ENCODE results near the gene REG1A.

REG1A gene

DNA sequence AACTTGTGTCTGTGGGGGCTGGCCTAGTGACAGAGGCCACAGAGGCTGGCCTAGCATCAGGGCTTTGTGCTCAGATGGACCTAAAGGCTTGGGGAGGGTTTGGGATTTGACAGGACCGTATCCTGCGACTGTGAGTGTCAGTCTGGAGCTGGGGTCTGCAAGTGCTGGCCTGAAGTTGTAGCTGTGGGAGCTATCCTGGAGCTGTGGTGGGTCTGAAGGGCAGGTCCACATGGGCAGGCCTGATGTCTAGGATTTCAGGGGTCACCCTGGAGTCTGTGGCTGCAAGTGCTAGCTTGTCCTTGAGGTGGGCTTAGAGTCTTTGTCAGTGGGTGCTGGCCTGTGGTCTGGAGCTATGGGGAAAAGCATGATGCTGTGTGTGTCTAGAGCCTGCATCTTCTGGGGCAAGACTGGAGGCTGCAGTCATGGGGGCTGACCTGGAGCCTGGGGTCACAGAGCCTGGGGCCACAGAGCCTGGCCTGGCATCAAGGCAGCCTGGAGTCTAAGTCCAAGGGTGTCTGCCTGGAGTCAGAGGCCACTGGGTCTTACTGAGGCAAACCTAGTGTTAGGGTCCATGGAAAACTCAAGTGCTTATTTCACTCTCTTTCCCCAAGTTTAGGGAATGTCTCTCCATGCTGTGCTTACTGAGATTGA, 35.7 kb downstream of the REG1A start:
- no peak overlapping the region for H2AFZ ChIP-seq (ENCODE audit: low read length)
- H3K79me2 ChIP-seq (ENCODE audit: insufficient read depth, low read length) = no peaks in the 10 kb centered on the region
- H3K9me3 ChIP-seq (ENCODE audit: insufficient read depth, low read depth, low read length) = no peaks in the 10 kb centered on the region; the same call in 1 of the 2 replicates
- no peak overlapping the region for H3K9ac ChIP-seq (ENCODE audit: low read depth, low read length, poor library complexity, severe bottlenecking)
- no peak overlapping the region for H3K4me2 ChIP-seq (ENCODE audit: low read depth, low read length, poor library complexity, severe bottlenecking)
- no peak overlapping the region for H3K4me3 ChIP-seq (ENCODE audit: low read length, poor library complexity, severe bottlenecking)
- no peaks in the 10 kb centered on the region for H4K20me1 ChIP-seq (ENCODE audit: insufficient read depth, low read length, poor library complexity, severe bottlenecking)
- no peaks in the 10 kb centered on the region for H3K9me2 ChIP-seq (replicated peaks; ENCODE audit: low read depth, low read length)
- no peaks in the 10 kb centered on the region for H3K27me3 ChIP-seq (ENCODE audit: insufficient read depth, low read length, poor library complexity, severe bottlenecking)
- no peaks in the 10 kb centered on the region for H3K4me1 ChIP-seq (ENCODE audit: insufficient read depth, low read length, poor library complexity, severe bottlenecking)
- H3K36me3 ChIP-seq (ENCODE audit: insufficient read depth, low read length) = no peaks in the 10 kb centered on the region
- no peak for TF ChIP-seq EZH2phosphoT487 (IDR thresholded peaks at IDR 0.05; ENCODE audit: borderline replicate concordance)
- TF ChIP-seq, protein P1, sequence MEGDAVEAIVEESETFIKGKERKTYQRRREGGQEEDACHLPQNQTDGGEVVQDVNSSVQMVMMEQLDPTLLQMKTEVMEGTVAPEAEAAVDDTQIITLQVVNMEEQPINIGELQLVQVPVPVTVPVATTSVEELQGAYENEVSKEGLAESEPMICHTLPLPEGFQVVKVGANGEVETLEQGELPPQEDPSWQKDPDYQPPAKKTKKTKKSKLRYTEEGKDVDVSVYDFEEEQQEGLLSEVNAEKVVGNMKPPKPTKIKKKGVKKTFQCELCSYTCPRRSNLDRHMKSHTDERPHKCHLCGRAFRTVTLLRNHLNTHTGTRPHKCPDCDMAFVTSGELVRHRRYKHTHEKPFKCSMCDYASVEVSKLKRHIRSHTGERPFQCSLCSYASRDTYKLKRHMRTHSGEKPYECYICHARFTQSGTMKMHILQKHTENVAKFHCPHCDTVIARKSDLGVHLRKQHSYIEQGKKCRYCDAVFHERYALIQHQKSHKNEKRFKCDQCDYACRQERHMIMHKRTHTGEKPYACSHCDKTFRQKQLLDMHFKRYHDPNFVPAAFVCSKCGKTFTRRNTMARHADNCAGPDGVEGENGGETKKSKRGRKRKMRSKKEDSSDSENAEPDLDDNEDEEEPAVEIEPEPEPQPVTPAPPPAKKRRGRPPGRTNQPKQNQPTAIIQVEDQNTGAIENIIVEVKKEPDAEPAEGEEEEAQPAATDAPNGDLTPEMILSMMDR (conservative IDR thresholded peaks at IDR 0.05; ENCODE audit: low read length) = no peak
- no peaks in the 10 kb centered on the region for H3F3A ChIP-seq (ENCODE audit: low read depth)

DNA sequence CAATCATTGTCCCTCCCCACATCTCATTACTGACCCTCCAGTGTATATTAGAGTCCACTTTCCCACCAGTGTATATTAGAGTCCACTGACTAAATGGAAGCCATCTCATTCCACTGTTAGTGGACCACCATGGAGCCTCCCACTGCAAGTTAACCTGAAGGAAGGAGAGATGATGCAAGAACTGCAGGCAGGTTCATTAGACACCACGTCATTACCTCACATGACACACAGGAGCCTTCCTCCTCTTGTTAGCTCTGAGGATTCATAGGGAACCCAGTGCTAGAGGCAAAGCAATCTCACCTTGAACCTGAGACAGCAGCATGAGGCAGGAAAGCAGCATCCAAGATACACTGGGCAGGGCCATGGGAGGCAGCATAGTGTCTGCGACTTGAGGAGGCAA, 38.7 kb downstream of the REG1A start:
- no peaks in the 10 kb centered on the region for H3K9me2 ChIP-seq (replicated peaks; ENCODE audit: low read depth, low read length)
- no peak overlapping the region for H3K4me2 ChIP-seq (ENCODE audit: low read depth, low read length, poor library complexity, severe bottlenecking)
- no peaks in the 10 kb centered on the region for H3K27me3 ChIP-seq (ENCODE audit: insufficient read depth, low read length, poor library complexity, severe bottlenecking)
- no peak overlapping the region for H2AFZ ChIP-seq (ENCODE audit: low read length)
- no peak for TF ChIP-seq EZH2phosphoT487 (IDR thresholded peaks at IDR 0.05; ENCODE audit: borderline replicate concordance)
- TF ChIP-seq, protein P1 (conservative IDR thresholded peaks at IDR 0.05; ENCODE audit: low read length) = no peak
- H3K4me3 ChIP-seq (ENCODE audit: low read length, poor library complexity, severe bottlenecking) = no peak overlapping the region
- H3K4me1 ChIP-seq (ENCODE audit: insufficient read depth, low read length, poor library complexity, severe bottlenecking) = no peaks in the 10 kb centered on the region
- no peaks in the 10 kb centered on the region; the same call in 1 of the 2 replicates for H3K9me3 ChIP-seq (ENCODE audit: insufficient read depth, low read depth, low read length)
- H4K20me1 ChIP-seq (ENCODE audit: insufficient read depth, low read length, poor library complexity, severe bottlenecking) = no peaks in the 10 kb centered on the region
- no peaks in the 10 kb centered on the region for H3K36me3 ChIP-seq (ENCODE audit: insufficient read depth, low read length)
- no peaks in the 10 kb centered on the region for H3F3A ChIP-seq (ENCODE audit: low read depth)
- no peaks in the 10 kb centered on the region for H3K79me2 ChIP-seq (ENCODE audit: insufficient read depth, low read length)
- H3K9ac ChIP-seq (ENCODE audit: low read depth, low read length, poor library complexity, severe bottlenecking) = no peak overlapping the region

DNA sequence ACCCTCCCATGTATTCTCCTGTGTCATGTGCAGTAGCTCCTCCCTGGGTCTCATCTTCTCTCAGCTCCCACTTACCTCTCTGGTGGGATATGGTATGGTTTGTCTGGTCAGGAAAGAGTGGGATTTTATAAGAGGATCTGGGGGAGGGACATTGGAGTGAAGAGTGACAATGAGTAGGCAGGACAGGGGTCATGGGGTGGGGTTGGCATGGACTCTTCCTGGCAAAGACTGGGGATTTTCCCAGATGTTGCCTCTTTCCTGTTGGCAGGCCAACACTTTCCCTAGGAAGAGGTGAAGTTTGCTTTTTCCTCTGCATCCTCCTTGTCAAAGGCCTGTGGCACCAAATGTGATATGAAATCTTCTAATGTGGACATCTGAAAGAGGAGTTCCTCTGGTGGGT, 39.4 kb downstream of the REG1A start, which contains the start of gene REG3A:
REG3A (minus strand) TSS at position 101 of the 400 bp plus-strand sequence. CDS start 348 bp downstream, outside the sequence.
- Histone ChIP-seq H3K36me3 (ENCODE audit: insufficient read depth, low read length) (no peaks in the 10 kb centered on the region), H3K27me3 (ENCODE audit: insufficient read depth, low read length, poor library complexity, severe bottlenecking) (no peaks in the 10 kb centered on the region), H3F3A (ENCODE audit: low read depth) (no peaks in the 10 kb centered on the region), H3K4me1 (ENCODE audit: insufficient read depth, low read length, poor library complexity, severe bottlenecking) (no peaks in the 10 kb centered on the region), H3K9me3 (ENCODE audit: insufficient read depth, low read depth, low read length) (no peaks in the 10 kb centered on the region; the same call in 1 of the 2 replicates), H4K20me1 (ENCODE audit: insufficient read depth, low read length, poor library complexity, severe bottlenecking) (no peaks in the 10 kb centered on the region), H2AFZ (ENCODE audit: low read length) (no peak within 1 kb of the TSS), H3K4me3 (ENCODE audit: low read length, poor library complexity, severe bottlenecking) (no peak within 1 kb of the TSS), H3K9me2 (replicated peaks; ENCODE audit: low read depth, low read length) (no peaks in the 10 kb centered on the region), H3K9ac (ENCODE audit: low read depth, low read length, poor library complexity, severe bottlenecking) (no peak within 1 kb of the TSS), H3K79me2 (ENCODE audit: insufficient read depth, low read length) (no peaks in the 10 kb centered on the region), H3K4me2 (ENCODE audit: low read depth, low read length, poor library complexity, severe bottlenecking) (no peak within 1 kb of the TSS)
- no peak for TF ChIP-seq EZH2phosphoT487 (IDR thresholded peaks at IDR 0.05; ENCODE audit: borderline replicate concordance)
- TF ChIP-seq, protein P1 (conservative IDR thresholded peaks at IDR 0.05; ENCODE audit: low read length) = no peak

Measured in Loucy (cell line).